GM19035 (cell line): ENCODE measurements around the gene EID3.
"Not testable (repeated sequence)": the region's sequence is repeated elsewhere in the genome, so short reads cannot be mapped to it uniquely, and the experiment has no call there.

Experiments used
- ATAC-seq: cut with Tn5 transposase; IDR thresholded peaks from one replicate; pipeline ENCODE4 v1.9.1; 2021; ENCODE audit not compliant: unreplicated experiment

The EID3 gene

DNA sequence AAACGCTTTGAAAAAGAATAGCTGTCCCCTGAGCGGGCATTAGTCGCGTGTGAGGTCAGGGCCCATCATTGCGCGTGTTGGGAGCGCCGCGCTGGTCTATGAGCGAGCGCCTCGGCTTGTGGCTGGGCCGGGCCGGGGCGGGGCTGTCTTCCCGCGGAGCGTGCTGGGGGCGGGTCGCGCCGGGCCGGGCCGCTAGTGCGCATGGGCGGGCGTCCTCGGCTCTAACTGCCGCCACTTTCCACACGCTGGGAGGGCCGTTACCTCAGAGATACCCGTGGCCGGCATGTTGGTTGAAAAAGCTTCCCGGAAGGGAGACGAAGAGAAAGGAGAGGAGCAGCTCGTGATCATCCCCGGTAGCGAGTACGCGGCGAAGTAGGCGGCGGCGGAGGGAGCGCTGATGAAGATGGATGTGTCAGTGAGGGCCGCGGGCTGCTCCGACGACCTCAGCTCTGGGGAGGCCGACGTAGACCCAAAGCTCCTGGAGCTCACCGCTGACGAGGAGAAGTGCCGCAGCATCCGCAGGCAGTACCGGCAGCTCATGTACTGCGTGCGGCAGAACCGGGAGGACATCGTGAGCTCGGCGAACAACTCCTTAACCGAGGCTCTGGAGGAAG lies at the start of gene EID3:
TSS of gene EID3 (plus strand) at position 202 of the 614 bp plus-strand sequence. CDS start at position 398, 196 bp downstream.
- ATAC-seq = peak; percentile 90

DNA sequence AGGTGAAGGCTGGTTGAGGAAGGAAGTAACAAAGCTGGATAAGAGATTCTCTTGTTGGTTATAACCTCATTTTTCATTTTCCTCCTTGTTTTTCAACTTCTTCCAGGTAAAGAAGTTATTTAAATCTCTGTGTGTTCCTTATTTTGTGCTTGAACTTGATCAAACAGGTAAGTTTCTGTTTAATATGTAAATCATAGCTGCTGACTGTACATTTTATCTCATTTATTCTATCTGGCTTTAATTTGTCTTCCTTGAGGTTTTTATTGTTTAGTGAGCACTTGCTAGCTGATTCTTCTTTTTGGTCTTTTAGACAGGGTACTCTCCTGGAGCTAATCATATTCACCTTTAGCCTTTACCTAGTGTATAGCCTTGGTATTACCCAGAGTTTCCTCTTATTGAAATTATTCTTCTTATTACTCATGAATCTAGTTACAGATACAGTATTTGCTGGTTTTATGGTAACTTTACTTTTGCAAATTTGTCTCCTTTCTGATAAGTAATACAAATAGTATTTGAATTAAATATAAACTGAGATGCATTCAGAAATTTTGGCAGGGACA lies 45.5 kb upstream of the EID3 start:
- no peak for ATAC-seq

DNA sequence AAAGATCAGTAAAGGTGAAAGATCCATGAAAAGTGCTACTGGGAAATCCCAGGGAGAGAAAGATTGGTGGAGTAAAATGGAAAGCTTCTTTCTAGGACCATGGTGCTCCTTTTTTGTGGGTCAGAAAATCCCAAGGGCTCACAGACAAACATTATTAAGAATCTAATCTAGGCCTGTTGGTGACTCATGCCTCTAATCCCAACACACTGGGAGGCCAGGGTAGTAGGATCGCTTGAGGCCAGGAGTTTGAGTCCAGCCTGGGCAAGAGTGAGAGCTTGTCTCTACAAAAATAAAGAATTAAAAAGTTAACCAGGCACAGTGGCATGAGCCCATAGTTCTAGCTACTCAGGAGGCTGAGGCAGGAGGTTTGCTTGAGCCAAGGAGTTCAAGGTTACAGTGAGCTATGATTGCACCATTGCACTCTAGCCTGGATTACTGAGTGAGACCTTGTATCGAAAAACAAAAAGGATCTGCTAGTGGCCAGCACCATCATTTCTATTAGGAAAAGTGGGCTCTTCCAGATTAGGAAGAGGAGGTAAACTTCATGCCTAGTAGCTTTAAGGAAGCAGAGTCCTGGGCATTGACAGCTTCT lies 45.0 kb upstream of the EID3 start:
- no peak for ATAC-seq

DNA sequence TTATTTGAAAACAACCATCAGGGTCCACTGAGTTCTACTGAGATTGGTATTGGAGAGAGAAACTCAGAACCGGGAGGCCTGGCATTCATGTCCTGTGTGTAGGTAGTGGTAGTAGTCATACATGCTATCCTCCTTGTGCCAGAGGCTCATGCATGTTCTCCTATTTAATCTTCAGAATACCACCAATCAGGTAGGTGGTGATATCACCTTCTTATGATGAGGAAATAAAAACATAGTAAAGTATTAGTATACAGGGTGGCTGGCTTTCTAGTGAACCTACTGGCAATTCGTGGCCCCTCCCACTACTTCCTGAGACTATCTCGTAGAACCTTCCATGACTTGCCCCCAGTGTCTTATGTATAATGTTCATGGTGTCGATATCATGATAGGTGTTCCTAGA lies 40.5 kb upstream of the EID3 start:
- no peak for ATAC-seq

DNA sequence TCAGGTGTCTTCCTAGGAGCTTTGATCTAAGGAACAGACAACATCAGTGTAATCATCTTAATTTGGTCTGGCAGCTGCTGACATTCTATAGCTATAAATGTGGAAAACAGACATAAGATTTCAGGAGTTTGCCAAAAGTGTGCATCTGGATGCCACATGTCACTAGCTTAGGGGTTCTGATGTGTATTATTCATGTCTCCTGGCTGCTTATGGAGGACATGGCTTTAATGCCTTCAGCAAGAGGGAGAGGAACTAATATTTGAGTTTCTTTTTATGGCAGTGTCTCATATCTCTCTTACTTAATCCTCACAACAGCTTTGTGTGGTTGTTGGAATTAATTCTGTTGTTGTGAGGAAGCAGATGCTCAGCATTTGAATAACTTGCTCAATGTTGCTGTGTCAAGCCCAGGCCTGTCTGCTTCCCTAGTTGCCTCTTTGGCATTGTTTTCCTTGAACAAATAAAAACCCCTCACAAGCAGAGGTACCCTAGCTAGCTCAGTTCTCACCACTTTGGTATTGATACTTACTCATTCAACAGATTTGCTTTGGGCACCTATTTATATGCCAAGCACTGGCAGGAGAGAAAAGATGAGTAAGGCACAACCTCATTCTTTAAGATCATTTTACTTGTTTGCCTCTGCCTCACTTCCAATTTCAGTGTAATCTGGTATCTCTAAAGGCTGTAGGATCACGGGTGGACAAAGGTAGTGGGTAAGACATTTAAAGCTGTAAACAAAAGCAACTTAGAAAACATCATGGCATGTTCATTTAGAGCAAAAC lies 39.8 kb upstream of the EID3 start:
- ATAC-seq = no peak

DNA sequence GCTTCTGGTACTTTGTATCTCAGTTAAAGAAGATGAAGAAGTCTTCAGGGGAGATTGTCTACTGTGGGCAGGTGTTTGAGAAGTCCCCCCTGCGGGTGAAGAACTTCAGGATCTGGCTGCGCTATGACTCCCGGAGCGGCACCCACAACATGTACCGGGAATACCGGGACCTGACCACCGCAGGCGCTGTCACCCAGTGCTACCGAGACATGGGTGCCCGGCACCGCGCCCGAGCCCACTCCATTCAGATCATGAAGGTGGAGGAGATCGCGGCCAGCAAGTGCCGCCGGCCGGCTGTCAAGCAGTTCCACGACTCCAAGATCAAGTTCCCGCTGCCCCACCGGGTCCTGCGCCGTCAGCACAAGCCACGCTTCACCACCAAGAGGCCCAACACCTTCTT lies 38.1 kb upstream of the EID3 start:
- ATAC-seq = not testable (repeated sequence)

DNA sequence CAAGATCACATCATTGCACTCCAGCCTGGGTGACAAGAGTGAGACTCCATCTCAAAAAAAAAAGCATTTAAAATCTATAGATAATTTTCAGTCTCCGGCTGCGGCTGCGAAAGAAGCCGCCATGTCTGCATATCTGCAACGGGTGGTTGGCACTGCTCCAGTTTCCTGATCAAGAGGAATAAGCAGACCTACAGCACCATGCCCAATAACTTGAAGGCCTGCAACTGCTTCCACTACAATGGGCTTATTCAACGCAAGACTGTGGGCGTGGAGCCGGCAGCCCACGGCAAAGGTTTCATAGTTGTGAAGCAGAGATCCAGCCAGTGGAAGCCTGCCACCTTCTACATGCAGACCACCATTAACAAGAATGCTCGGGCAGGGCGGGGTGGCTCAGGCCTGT lies 30.6 kb upstream of the EID3 start:
- no peak for ATAC-seq

DNA sequence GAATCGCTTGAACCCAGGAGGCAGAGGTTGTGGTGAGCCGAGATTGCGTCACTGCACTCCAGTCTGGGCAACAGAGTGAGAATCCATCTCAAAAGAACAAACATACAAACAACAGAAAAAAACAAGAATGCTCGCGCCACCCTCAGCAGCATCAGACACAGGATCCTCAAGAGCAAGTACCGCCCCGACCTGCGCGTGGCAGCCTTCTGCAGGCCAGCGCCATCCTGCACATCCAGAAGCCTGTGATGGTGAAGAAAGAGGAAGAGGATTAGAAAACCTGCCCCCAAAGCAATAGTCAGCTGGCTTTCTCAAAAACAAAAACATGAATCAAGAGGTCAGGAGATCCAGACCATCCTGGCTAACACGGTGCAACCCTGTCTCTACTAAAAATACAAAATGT lies 30.0 kb upstream of the EID3 start:
- no peak for ATAC-seq

DNA sequence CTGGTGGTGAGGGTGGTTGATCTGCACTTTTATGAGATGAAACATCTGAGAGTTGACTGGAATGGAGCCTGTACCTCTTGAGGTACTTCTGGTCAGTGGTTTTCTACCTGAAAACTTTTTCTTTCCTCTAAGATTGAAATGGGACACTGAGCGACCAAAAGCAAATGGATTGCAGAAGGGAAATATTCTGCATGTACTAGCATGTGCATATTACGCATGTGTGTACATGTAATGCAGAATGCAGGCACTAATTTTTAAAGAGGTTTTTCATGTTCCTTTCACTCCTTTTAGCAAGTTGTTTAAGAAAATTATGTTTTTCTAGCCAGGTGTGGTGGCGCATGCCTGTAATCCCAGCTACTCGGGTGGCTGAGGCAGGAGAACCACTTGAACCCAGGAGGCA lies 28.7 kb upstream of the EID3 start:
- no peak for ATAC-seq

DNA sequence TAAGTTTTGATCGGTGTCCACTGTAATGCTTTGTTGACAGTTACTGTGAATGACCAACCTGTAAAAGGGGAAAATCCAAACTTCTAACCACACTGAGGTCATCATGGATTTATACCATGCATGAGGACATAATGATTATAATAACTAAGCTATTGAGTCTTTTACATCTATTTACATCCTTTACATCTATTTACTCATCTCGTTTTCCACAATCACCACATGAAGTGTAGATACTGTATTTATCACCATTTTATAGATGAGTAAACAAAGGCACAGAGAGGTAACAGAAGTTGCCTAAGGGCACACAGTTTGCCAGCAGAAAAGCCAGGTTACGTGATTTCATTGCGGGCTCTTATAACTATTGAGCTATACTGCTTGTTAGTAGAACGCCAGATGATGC lies 27.9 kb upstream of the EID3 start:
- ATAC-seq = no peak

DNA sequence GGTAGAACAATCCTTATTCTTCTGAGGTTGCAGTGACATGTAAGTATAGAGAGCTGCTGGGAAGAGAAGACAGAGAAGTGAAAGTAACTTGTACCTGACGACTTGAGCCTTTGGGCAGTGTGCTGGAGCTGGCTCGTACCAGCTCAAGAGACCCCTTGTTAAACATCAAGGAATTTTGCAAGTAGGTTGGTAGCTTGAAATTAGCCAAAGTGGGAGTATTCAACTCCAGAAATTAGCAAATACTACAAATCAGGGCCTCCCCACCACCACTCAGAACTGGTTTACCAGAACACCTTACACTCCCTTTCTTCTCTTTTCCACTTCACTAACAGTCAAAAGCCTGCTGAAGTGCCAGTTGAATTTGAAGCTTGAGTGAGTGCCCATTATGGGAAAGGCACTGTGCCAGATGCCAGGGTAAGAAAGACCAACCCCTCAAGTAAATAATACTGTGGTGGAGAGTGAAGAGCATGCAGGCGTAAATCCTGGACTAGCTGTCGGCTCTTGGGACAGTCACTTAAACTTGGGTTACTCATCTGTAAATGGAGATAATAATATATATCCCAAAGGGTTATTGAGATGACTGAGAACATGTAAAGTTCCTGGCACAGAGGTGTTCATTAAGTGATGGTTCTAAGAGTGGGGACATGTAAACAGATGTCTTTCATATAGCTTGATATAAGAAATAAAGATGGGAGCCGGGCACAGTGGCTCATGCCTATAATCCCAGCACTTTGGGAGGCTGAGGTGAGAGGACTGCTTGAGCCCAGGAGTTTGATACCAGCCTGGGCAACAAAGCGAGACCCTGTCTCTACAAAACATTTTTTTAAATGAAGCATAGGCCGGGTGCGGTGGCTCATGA lies 27.0 kb upstream of the EID3 start:
- peak; percentile 85 for ATAC-seq

DNA sequence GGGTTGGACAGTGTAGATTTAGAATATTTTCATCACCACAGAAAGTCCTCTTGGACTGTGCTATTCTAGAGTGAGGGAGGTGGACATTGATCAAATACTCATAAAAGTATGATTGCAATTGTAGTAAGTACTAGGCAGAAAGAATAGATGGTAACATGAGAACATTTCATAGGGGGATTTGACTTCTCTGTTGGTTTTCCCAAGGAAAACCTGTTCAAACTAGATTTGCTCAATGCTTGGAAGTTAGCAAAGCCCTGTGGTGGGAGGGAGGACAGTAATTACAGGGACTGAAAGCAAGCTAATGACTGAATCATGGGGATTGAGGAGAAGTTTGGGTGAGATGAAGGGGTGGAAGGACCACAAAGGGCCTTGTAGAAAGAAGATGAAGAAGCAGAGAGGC lies 24.4 kb upstream of the EID3 start:
- ATAC-seq = no peak

DNA sequence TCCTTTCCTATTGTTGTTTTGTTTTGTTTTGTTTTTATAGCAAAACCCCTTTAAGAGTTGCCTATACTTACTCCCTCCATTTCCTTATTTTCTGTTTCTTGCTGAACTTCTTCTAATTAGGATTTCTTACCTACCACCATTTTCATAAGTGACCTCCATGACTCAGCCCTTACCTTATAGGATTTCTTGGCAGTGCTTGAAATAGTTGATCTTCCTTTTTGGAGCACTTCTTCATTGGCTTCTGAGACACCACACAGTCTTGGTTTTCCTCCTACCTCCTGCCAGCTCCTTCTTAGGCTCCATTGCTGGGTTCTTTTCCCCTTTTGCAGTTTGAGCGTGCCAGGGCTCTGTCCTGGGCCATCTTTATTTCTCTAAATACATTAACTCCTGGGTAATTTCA lies 23.4 kb upstream of the EID3 start:
- no peak for ATAC-seq

DNA sequence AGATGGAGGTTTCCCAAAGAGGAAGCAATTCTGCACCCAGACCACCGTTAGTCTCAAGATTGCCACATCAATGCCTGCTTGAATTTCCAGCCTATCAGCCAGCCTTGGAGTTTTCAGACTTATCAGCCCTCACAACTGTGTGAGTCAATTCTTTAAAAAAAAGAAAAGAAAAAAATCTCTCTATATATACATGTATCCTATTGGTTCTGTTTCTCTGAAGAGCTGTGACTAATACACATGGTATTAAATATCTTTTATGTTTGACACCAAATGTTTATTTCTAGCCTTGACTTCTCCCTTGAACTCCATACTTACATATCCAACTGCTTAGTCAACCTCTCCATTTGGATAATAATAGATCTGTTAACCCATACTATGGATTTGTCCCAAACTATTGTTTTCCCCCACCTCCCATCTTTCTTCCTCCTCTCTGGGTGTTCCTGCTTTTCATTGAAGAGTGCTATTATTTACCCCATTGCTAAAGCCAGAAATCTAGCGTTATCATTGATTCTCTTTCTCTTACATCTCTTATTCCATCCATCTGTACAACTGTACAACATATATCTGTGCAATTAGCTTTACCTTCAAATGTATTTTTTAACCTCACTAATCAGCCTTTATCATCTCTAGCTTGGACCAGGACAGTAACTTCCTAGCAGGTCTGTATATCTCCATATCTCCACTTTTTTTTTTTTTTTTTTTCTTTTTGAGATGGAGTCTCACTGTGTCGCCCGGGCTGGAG lies 22.7 kb upstream of the EID3 start:
- ATAC-seq = no peak

DNA sequence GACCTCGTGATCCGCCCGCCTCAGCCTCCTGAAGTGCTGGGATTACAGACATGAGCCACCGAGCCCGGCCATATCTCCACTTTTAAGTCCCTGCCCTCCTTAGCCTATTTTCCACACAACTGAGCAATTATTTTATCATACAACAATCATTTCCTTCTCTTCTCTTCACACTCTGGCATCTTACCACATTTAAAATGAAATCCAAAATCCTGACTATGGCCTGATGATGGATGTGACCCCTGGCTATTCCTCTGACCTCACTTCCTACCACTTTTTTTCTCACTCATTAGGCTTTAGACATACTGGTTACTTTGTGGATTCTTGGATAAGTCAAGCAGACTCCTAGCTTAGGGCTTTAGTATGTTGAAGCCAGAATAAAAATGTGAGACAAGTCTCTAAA lies 21.9 kb upstream of the EID3 start:
- ATAC-seq = no peak

DNA sequence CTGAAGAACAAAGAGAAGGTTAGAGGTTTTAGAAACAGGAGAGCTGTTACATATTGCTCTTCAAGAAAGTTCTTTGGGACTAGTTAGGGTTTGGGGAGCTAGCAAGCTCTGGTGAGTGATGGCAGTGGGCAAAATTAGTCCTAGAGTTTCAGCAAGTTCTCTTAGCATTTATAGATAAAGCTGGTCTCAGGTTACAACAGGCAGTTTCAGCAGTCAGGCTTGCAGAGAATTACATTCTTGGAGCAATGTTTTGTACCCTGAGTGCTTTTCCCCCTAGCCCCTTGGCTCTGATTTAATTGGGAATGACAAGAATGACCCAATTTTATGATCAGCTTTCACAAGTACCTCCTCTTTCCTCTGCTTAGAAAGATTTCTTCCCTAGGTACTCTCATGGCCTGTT lies 21.4 kb upstream of the EID3 start:
- no peak for ATAC-seq

DNA sequence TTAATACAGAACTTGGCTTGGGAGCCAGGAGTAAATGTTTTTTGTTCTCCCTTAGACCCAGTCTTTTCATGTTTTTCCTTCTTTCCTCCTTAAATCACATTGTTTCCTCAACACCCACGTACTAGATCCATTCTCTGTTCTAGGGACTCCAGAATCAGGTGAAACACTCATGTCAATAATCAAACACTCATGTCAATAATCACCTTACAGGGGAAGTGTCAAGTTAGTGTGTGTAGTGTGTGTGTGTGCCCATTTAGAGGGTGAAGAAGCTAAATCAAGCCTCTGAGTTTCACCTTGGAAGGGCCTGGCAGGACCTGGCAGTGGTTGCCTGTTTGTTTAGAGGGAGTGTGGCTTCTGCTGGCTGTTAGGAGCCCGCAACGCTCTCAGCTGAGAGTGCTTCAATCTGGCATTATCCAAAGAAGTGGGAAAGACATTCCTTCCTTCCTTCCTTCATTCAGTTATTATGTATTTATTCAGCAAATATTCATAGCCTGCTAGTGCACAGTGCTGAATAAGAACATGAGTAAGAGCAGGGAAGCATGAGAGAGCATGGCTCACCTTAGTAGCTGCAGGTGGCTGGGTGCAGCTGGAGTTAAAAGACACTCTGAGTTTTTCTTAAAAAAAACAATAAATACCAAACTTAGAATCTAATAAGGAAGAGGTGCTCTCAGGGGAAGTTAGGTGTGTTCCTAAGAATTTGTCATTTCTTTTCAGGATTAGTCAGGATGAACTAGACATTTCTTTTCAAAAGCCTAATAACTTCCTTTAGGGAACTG lies 17.6 kb upstream of the EID3 start:
- no peak for ATAC-seq

DNA sequence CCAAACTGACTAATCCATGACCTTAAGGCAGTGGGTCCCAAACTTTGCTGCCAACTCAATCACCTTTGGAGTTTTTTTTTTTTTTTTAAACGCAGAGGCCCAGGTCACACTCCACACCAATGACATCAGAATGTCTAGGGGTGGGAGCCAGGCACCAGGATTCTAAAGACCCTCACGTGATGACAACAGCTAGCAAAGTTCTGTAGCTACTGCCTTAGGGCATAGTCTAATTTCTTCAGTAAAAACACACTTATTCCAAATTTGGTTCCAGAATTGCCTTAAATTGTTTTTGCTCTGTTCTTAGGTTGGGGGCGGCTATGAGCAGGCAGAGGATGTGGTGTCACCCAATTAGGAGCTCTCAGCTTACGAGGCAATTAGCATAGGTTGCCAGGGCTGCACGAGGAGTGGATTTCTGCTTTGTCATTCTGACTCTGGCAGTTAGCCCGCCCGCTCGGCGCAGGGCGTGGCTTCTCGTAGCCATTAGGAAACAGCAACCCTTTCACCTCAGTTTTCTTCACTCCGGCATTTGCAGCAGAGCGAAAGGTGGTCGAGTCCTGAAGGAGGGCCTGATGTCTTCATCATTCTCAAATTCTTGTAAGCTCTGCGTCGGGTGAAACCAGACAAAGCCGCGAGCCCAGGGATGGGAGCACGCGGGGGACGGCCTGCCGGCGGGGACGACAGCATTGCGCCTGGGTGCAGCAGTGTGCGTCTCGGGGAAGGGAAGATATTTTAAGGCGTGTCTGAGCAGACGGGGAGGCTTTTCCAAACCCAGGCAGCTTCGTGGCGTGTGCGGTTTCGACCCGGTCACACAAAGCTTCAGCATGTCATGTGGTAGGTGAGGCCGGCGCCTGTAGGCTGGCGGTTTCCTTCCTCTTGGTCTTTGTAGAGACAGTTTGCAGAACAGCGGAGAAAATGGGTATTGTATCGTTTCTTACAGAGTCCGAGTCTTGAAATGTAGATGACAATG lies 16.7 kb upstream of the EID3 start:
- peak; percentile 88 for ATAC-seq
